HG03460 (cell line): Measurements from ENCODE around the gene PPP1R12A.
"Not testable (repeated sequence)": the region's sequence is repeated elsewhere in the genome, so short reads cannot be mapped to it uniquely, and the experiment has no call there.

Experiments
- ATAC-seq: cut with Tn5 transposase; IDR thresholded peaks from one replicate; pipeline ENCODE4 v1.9.1; 2021; ENCODE audit not compliant: unreplicated experiment

The PPP1R12A gene

GRCh38 chr12:79843978-79844377 is 90.9 kb downstream of the PPP1R12A start:
- no peak for ATAC-seq

GRCh38 chr12:79842630-79843029 is 92.3 kb downstream of the PPP1R12A start:
- no peak for ATAC-seq

GRCh38 chr12:79841878-79842265 is 93.0 kb downstream of the PPP1R12A start:
- no peak for ATAC-seq

- ATAC-seq = no peak
Measured at GRCh38 chr12:79841248-79841877, 93.5 kb downstream of the PPP1R12A start.

GRCh38 chr12:79838359-79838758 is 96.5 kb downstream of the PPP1R12A start:
- no peak for ATAC-seq

- no peak for ATAC-seq
Measured at GRCh38 chr12:79837575-79837974, 97.3 kb downstream of the PPP1R12A start.

GRCh38 chr12:79835377-79835843 is 99.5 kb downstream of the PPP1R12A start:
- no peak for ATAC-seq

GRCh38 chr12:79834712-79835376 is 100.1 kb downstream of the PPP1R12A start:
- no peak for ATAC-seq

- ATAC-seq = no peak
Measured at GRCh38 chr12:79830440-79830839, 104.5 kb downstream of the PPP1R12A start.

- ATAC-seq = no peak
Measured at GRCh38 chr12:79828924-79829323, 106.0 kb downstream of the PPP1R12A start.

GRCh38 chr12:79827484-79827883 is 107.4 kb downstream of the PPP1R12A start:
- ATAC-seq = no peak

GRCh38 chr12:79826267-79827128 is 108.4 kb downstream of the PPP1R12A start:
- ATAC-seq = no peak

- ATAC-seq = no peak
Measured at GRCh38 chr12:79822475-79822874, 112.4 kb downstream of the PPP1R12A start.

GRCh38 chr12:79818856-79819255 is 116.0 kb downstream of the PPP1R12A start:
- no peak for ATAC-seq

- ATAC-seq = not testable (repeated sequence)
Measured at GRCh38 chr12:79784366-79785065, 150.4 kb downstream of the PPP1R12A start.

- ATAC-seq = no peak
Measured at GRCh38 chr12:79782172-79782900, 152.6 kb downstream of the PPP1R12A start.

- no peak for ATAC-seq
Measured at GRCh38 chr12:79778802-79779448, 156.0 kb downstream of the PPP1R12A start.

- ATAC-seq = no peak
Measured at GRCh38 chr12:79776111-79776510, 158.8 kb downstream of the PPP1R12A start.

- no peak for ATAC-seq
Measured at GRCh38 chr12:79775355-79776027, 159.4 kb downstream of the PPP1R12A start.
